Measurements from ENCODE around the gene TPRX2. TPM values are rescaled to one million over a fixed set of nuclear protein-coding genes. Genes with fewer than 3 reads are reported as not detected.
A peak's percentile ranks its signal among the peaks of the same experiment; 100 is the strongest.
"Not testable (repeated sequence)": the region's sequence is repeated elsewhere in the genome, so short reads cannot be mapped to it uniquely, and the experiment has no call there.

The TPRX2 gene
- total RNA-seq, 3 donors from 2014 or later: not detected

DNA sequence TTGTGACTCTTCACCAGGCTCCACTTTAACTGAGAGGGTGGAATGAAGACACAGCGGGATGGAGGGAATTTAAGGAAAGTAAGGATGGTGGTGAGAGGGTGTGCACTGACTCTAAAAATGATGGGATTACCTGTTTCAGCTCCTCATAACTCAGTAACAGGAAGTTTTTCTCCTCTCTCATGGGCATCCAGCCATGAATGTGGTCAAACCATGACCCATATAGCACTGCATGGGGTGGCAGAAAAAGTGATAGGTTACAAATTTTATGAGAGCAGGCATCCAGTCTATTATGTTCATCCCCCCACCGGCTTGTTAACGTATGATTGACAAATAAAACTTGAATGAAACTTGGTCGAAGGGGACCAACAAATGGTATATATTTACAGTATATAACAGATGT is 19.9 kb downstream of the TPRX2 start:
- TF ChIP-seq, protein P1, sequence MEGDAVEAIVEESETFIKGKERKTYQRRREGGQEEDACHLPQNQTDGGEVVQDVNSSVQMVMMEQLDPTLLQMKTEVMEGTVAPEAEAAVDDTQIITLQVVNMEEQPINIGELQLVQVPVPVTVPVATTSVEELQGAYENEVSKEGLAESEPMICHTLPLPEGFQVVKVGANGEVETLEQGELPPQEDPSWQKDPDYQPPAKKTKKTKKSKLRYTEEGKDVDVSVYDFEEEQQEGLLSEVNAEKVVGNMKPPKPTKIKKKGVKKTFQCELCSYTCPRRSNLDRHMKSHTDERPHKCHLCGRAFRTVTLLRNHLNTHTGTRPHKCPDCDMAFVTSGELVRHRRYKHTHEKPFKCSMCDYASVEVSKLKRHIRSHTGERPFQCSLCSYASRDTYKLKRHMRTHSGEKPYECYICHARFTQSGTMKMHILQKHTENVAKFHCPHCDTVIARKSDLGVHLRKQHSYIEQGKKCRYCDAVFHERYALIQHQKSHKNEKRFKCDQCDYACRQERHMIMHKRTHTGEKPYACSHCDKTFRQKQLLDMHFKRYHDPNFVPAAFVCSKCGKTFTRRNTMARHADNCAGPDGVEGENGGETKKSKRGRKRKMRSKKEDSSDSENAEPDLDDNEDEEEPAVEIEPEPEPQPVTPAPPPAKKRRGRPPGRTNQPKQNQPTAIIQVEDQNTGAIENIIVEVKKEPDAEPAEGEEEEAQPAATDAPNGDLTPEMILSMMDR (IDR thresholded peaks at IDR 0.05): no peak
- DNase-seq: no peak
- intact Hi-C loops (cut with DNase I, micrococcal nuclease): no loop called here
- no peak for ATAC-seq
- no peak overlapping the region for H3K4me3 ChIP-seq
- no peaks in the 10 kb centered on the region for H3K9me3 ChIP-seq
- H3K36me3 ChIP-seq (ENCODE audit: low read depth): no peaks in the 10 kb centered on the region
- H3K4me1 ChIP-seq (ENCODE audit: low read depth): no peaks in the 10 kb centered on the region

DNA sequence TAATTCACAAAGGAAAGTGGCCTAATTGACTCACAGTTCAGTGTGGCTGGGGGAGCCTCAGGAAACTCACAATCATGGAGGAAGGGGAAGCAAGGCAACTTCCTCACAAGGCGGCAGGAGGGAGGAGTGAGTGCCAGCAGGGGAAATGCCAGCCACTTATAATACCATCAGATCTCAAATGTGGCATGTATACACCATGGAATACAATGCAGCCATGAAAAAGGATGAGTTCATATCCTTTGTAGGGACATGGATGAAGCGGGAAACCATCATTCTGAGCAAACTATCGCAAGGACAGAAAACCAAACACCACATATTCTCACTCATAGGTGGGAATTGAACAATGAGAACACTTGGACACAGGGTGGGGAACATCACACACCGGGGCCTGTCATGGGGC is 20.4 kb downstream of the TPRX2 start:
- ATAC-seq; DNase-seq; intact Hi-C loops (cut with DNase I, micrococcal nuclease): not testable (repeated sequence)

DNA sequence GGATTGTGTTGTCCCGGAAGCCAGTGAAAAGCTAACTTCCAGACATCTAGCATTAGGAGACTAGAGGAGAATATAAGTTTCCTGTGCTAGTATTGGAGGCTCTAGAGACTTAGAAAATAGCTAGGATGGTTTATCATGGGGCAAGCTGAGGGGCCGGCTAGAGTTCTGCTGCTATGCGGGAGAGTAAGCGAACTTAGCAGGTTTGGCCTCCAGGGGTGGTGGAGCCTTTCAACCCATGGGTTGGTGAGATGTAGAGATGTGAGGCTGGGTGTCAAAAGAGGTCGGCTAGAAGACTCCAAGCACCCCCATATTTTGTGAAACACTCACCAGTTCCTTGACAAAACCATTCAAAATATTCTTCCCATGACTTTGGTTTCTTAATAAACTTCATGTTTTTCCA is 22.7 kb downstream of the TPRX2 start:
- intact Hi-C loops (cut with DNase I, micrococcal nuclease): no loop called here
- no peaks in the 10 kb centered on the region for H3K36me3 ChIP-seq (ENCODE audit: low read depth)
- no peaks in the 10 kb centered on the region for H3K4me1 ChIP-seq (ENCODE audit: low read depth)
- TF ChIP-seq, protein P1 (IDR thresholded peaks at IDR 0.05): no peak
- ATAC-seq: no peak
- no peaks in the 10 kb centered on the region for H3K9me3 ChIP-seq
- H3K4me3 ChIP-seq: no peak overlapping the region
- DNase-seq: no peak

More for the DNA sequence above, 20.4 kb downstream of the TPRX2 start:
- not testable (repeated sequence) for H3K4me1 ChIP-seq (ENCODE audit: low read depth); H3K36me3 ChIP-seq (ENCODE audit: low read depth); H3K9me3 ChIP-seq; H3K4me3 ChIP-seq

DNA sequence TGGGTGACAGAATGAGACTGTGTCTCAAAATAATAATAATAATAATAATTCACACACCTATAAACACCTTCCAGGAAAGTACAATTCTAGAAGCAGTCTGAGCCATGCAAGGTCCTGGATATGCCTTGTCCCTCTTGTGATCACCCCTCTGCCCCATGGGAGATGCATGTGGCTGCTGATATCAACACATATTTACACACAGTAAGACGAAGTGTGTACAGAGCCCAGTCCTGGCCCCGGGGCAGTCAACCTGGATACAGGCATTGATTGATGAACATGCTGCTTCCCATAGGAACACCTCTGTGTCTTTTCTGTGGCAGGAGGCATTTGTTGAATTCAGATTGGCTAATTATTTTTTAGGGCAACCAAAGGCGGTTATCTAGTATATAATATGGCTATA is 23.9 kb downstream of the TPRX2 start:
- peak in 1 of 3 donors; percentile 3 for DNase-seq

DNA sequence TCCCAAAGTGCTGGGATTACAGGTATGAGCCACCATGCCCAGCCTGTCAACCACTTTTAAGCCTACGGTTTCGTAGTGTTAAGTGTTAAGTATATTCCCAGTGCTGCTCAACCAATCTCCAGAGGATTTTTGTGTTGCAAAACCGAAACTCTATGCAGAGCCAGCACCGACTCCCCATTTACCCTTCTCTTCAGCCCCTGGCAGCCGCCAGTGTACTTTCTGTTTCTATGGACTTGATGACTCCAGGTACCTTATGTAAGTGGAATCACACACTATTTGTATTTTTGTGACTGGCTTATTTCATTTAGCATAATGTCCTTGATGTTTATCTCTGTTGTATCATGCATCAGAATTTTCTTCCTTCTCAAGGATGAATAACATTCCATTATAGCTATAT is 26.0 kb downstream of the TPRX2 start:
- no peak for ATAC-seq
- no peaks in the 10 kb centered on the region for H3K4me1 ChIP-seq (ENCODE audit: low read depth)
- H3K9me3 ChIP-seq: no peaks in the 10 kb centered on the region
- no peak overlapping the region for H3K4me3 ChIP-seq
- intact Hi-C loops (cut with DNase I, micrococcal nuclease): no loop called here
- no peaks in the 10 kb centered on the region for H3K36me3 ChIP-seq (ENCODE audit: low read depth)
- TF ChIP-seq, protein P1 (IDR thresholded peaks at IDR 0.05): no peak
- DNase-seq: no peak

More for the DNA sequence above, 23.9 kb downstream of the TPRX2 start:
- no peaks in the 10 kb centered on the region for H3K4me1 ChIP-seq (ENCODE audit: low read depth)
- H3K9me3 ChIP-seq: no peaks in the 10 kb centered on the region
- intact Hi-C loops (cut with DNase I, micrococcal nuclease): no loop called here
- H3K36me3 ChIP-seq (ENCODE audit: low read depth): no peaks in the 10 kb centered on the region
- ATAC-seq: no peak
- no peak overlapping the region for H3K4me3 ChIP-seq
- TF ChIP-seq, protein P1 (IDR thresholded peaks at IDR 0.05): no peak

DNA sequence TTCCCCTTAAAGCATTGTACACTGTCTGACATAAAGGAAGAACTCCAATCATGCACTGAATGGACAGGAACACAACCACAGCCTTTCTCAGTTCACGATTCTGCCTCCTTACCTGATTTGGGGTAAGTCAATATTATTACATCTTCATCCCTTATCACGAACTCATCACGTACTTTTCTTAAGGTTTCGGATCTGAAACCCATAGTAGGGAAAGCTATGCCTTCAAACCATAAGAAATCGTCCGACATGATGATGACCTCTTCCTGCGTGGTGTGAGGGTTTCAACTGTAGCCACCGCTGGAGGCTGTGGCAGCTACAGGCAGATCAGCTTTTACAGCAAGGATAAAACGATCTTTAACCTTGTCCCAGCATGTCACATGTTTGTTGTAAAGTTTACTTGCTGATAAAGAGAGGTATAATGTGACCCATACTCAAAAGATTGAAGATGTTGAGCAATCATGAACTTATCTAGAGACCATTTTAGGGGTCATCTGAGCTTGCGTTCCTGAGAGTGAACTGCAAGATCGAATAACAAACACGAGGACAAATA is 27.1 kb downstream of the TPRX2 start, which contains the start of gene SULT2A1:
Gene SULT2A1, minus strand, starts transcription at position 306 of the 550 bp plus-strand sequence. Its CDS starts 58 bp downstream, at position 248.
- ATAC-seq: peak; percentile 70
- no peak for DNase-seq
- no peaks in the 10 kb centered on the region for H3K9me3 ChIP-seq
- H3K4me3 ChIP-seq: no peak within 1 kb of the TSS
- TF ChIP-seq, protein P1 (IDR thresholded peaks at IDR 0.05): no peak
- H3K4me1 ChIP-seq (ENCODE audit: low read depth): no peaks in the 10 kb centered on the region
- no peaks in the 10 kb centered on the region for H3K36me3 ChIP-seq (ENCODE audit: low read depth)
- intact Hi-C loops (cut with DNase I, micrococcal nuclease): no loop called here
